ENCODE data around the gene SNX27. TPM values are rescaled to one million over a fixed set of nuclear protein-coding genes. Genes with fewer than 3 reads are reported as not detected.

Gene SNX27
- polyA plus RNA-seq, 1 experiment, result 23.8 TPM

- Histone ChIP-seq H3K9me3 (ENCODE audit: control insufficient read depth, insufficient read depth, low read length) (no peaks in the 10 kb centered on the region; the same call in 1 of the 2 replicates), H3K4me3 (ENCODE audit: low read depth, low read length) (no peak overlapping the region), H3K27ac (ENCODE audit: low read depth, low read length) (no peak overlapping the region), H3K27me3 (ENCODE audit: control insufficient read depth, insufficient read depth, low read length) (no peaks in the 10 kb centered on the region)
- DNase-seq (ENCODE audit: low read depth, low spot score), result no peak
- CTCF ChIA-PET, result no interaction called here
- POLR2A ChIA-PET, result no interaction called here
- no peak for TF ChIP-seq CTCF (IDR thresholded peaks at IDR 0.05; ENCODE audit: low read depth, low read length)
Measured at GRCh38 chr1:151704246-151704645, 92.4 kb downstream of the SNX27 start.

DNA sequence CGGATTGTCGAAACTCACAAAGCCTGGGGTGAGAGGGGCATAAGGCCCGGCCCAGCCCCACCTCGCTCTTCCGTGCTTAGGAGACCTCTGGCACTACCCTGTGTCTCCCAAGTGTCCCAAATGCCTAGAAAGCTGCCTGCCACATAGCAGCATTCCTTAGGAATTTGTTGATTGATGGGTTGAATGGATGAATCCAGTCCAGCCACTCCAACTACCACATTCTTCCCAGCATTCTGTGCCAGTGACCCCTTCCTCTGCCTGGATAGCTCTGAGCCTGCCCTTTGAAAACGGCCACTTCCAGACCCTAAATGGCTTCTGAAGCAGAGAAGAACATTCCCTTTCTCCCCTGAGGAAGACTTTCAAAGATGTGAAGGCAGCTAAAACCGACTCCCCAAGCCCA lies 93.3 kb downstream of the SNX27 start:
- Histone ChIP-seq H3K4me3 (ENCODE audit: low read depth, low read length) (no peak overlapping the region), H3K9me3 (ENCODE audit: control insufficient read depth, insufficient read depth, low read length) (no peaks in the 10 kb centered on the region; the same call in 1 of the 2 replicates), H3K27ac (ENCODE audit: low read depth, low read length) (no peak overlapping the region), H3K27me3 (ENCODE audit: control insufficient read depth, insufficient read depth, low read length) (peaks cover 2% of the 10 kb centered on the region)
- TF ChIP-seq CTCF (IDR thresholded peaks at IDR 0.05; ENCODE audit: low read depth, low read length), result no peak
- POLR2A ChIA-PET, result no interaction called here
- CTCF ChIA-PET, result interaction anchor here (0.6 to 1.1 kb wide), 2 partner anchors 30 to 419 kb away, joined by 3 read pairs; no protein-coding TSS in a partner anchor
- no peak for DNase-seq (ENCODE audit: low read depth, low spot score)

GRCh38 chr1:151705753-151706463 lies 94.1 kb downstream of the SNX27 start:
- no peaks in the 10 kb centered on the region; the same call in 1 of the 2 replicates for H3K9me3 ChIP-seq (ENCODE audit: control insufficient read depth, insufficient read depth, low read length)
- ChIA-PET CTCF (interaction anchor here (1.0 to 1.1 kb wide), 2 partner anchors 19 to 29 kb away, joined by 3 read pairs; no protein-coding TSS in a partner anchor), POLR2A (no interaction called here)
- TF ChIP-seq CTCF (IDR thresholded peaks at IDR 0.05; ENCODE audit: low read depth, low read length), result no peak
- no peak overlapping the region for H3K4me3 ChIP-seq (ENCODE audit: low read depth, low read length)
- H3K27ac ChIP-seq (ENCODE audit: low read depth, low read length), result no peak overlapping the region
- DNase-seq (ENCODE audit: low read depth, low spot score), result no peak
- peaks cover 2% of the 10 kb centered on the region for H3K27me3 ChIP-seq (ENCODE audit: control insufficient read depth, insufficient read depth, low read length)

- Histone ChIP-seq H3K27ac (ENCODE audit: low read depth, low read length) (no peak overlapping the region), H3K4me3 (ENCODE audit: low read depth, low read length) (no peak overlapping the region), H3K9me3 (ENCODE audit: control insufficient read depth, insufficient read depth, low read length) (no peaks in the 10 kb centered on the region; the same call in 1 of the 2 replicates), H3K27me3 (ENCODE audit: control insufficient read depth, insufficient read depth, low read length) (peaks cover 3% of the 10 kb centered on the region)
- no peak for DNase-seq (ENCODE audit: low read depth, low spot score)
- TF ChIP-seq CTCF (IDR thresholded peaks at IDR 0.05; ENCODE audit: low read depth, low read length), result no peak
- CTCF ChIA-PET, result interaction anchor here (0.7 to 1.1 kb wide), 3 partner anchors 14 to 28 kb away, joined by 3 to 7 read pairs (median 3); no protein-coding TSS in a partner anchor
- POLR2A ChIA-PET, result interaction anchor here (0.6 kb wide), 1 partner anchor 11 kb away, joined by 3 read pairs; no protein-coding TSS in a partner anchor
Measured at GRCh38 chr1:151706464-151707415, 94.9 kb downstream of the SNX27 start.

Measured in AG04450 (cell line).